Common myeloid progenitor, CD34-positive (primary cell): ENCODE data around the gene YAP1.

Experiments used
- CTCF ChIA-PET: fragments of 350-600 bp; sonication (Branson Sonifier 250); formaldehyde crosslinking; loops from one replicate; lab custom pipeline; 2021; ENCODE audit warnings: antibody characterized with exemption; lab: Charles Lee
- POLR2A ChIA-PET: fragments of 350-600 bp; sonication (Branson Sonifier 250); formaldehyde crosslinking; loops from one replicate; lab custom pipeline; 2021; ENCODE audit warnings: antibody characterized with exemption; lab: Charles Lee
- DNase-seq, 3 donors: peaks; one replicate each; pipeline versions ENCODE4 v3.0.0 to v3.0.0-alpha.2; 2013
- H3K27ac ChIP-seq, 2 experiments: 1 replicate in 1 of 2; 2 replicates in 1 of 2; pipeline ENCODE4 v1.7.0; 2013; ENCODE audit warnings: inconsistent platforms in 2 of 2, low read length in 2 of 2, mild to moderate bottlenecking in 2 of 2, low read depth in 1 of 2, moderate library complexity in 1 of 2; ENCODE audit not compliant: severe bottlenecking in 2 of 2, insufficient read depth in 1 of 2, poor library complexity in 1 of 2
- H3K27me3 ChIP-seq, 5 experiments: replicated peaks in 2 of 5; 1 replicate in 3 of 5; 2 replicates in 2 of 5; pipeline versions ENCODE4 v1.6.1 to v1.7.0; 2013; ENCODE audit warnings: low read length in 4 of 5, mild to moderate bottlenecking in 2 of 5, moderate library complexity in 2 of 5, inconsistent platforms in 1 of 5; ENCODE audit not compliant: insufficient read depth in 5 of 5, control insufficient read depth in 4 of 5
- H3K36me3 ChIP-seq, 4 experiments: 1 replicate in 2 of 4; 2 replicates in 2 of 4; pipeline versions ENCODE4 v1.6.1 to v1.7.0; 2013; ENCODE audit warnings: low read length in 3 of 4, control low read depth in 1 of 4, mild to moderate bottlenecking in 1 of 4; ENCODE audit not compliant: control insufficient read depth in 4 of 4, insufficient read depth in 4 of 4
- H3K4me1 ChIP-seq, 4 experiments: 1 replicate in 3 of 4; 2 replicates in 1 of 4; pipeline versions ENCODE4 v1.6.1 to v1.7.1; 2013; ENCODE audit warnings: low read length in 3 of 4, mild to moderate bottlenecking in 3 of 4, control low read depth in 1 of 4, inconsistent platforms in 1 of 4, moderate library complexity in 1 of 4; ENCODE audit not compliant: control insufficient read depth in 4 of 4, insufficient read depth in 4 of 4; ENCODE audit errors: control extremely low read depth in 1 of 4
- H3K4me3 ChIP-seq, 7 experiments: 1 replicate in 4 of 7; 2 replicates in 3 of 7; pipeline versions ENCODE4 v1.5.1 to v1.7.0; 2013; ENCODE audit warnings: mild to moderate bottlenecking in 7 of 7, low read length in 6 of 7, moderate library complexity in 6 of 7, inconsistent platforms in 2 of 7, low read depth in 2 of 7, control low read depth in 1 of 7; ENCODE audit not compliant: insufficient read depth in 4 of 7, control insufficient read depth in 1 of 7; ENCODE audit errors: extremely low read depth in 1 of 7
- H3K9me3 ChIP-seq, 5 experiments: 1 replicate in 4 of 5; 2 replicates in 1 of 5; pipeline versions ENCODE4 v1.6.1 to v1.7.1; 2013; ENCODE audit warnings: low read length in 4 of 5, mild to moderate bottlenecking in 2 of 5, inconsistent platforms in 1 of 5, low read depth in 1 of 5, moderate library complexity in 1 of 5; ENCODE audit not compliant: control insufficient read depth in 4 of 5, insufficient read depth in 2 of 5; ENCODE audit errors: control extremely low read depth in 1 of 5
- whole genome bisulfite sequencing: methylation state at CpG from one replicate; pipeline ENCODE4 v1.1.5; 2013; ENCODE audit not compliant: insufficient coverage; 5-methylcytosine and 5-hydroxymethylcytosine counted together

The YAP1 gene

GRCh38 chr11:102279641-102280170, 169.5 kb downstream of the YAP1 start:
- H3K27ac ChIP-seq = no peak overlapping the region

GRCh38 chr11:102280245-102280833, 170.1 kb downstream of the YAP1 start:
- Histone ChIP-seq H3K4me1 (peaks cover 0 to 6% (median 1%) of the 10 kb centered on the region in 4 experiments), H3K9me3 (no peaks in the 10 kb centered on the region), H3K36me3 (no peaks in the 10 kb centered on the region), H3K4me3 (no peak overlapping the region), H3K27ac (no peak overlapping the region), H3K27me3 (peaks cover 0 to 25% (median 5%) of the 10 kb centered on the region in 5 experiments)
- 88% methylated on average over 3 of the region's 4 CpGs for WGBS
- no peak for DNase-seq
- CTCF ChIA-PET = interaction anchor here (2.1 to 2.2 kb wide), 2 partner anchors 9 to 333 kb away, joined by 7 to 9 read pairs; no protein-coding TSS in a partner anchor
- POLR2A ChIA-PET = no interaction called here

More at GRCh38 chr11:102279641-102280170, 169.5 kb downstream of the YAP1 start:
- ChIA-PET CTCF (interaction anchor here (0.9 to 2.2 kb wide), 3 partner anchors 9 to 237 kb away, joined by 3 to 7 read pairs (median 3); no protein-coding TSS in a partner anchor), POLR2A (interaction anchor here (0.6 kb wide), 1 partner anchor 748 kb away, joined by 3 read pairs; no protein-coding TSS in a partner anchor)
- Histone ChIP-seq H3K9me3 (peaks cover 0 to 2% (median 0%) of the 10 kb centered on the region in 5 experiments), H3K36me3 (no peaks in the 10 kb centered on the region), H3K4me3 (peak overlapping the region in 1 of 7 experiments; percentile 52), H3K27me3 (peaks cover 0 to 27% (median 5%) of the 10 kb centered on the region in 5 experiments), H3K4me1 (peaks cover 0 to 6% (median 1%) of the 10 kb centered on the region in 4 experiments)
- WGBS = 26% methylated on average over 7 of the region's 13 CpGs
- peak in 2 of 3 donors; percentile 36 to 48 for DNase-seq
